Type B pancreatic cell (in vitro differentiated cells): ENCODE results near the gene PNMA1. TPM values are rescaled to one million over a fixed set of nuclear protein-coding genes. Genes with fewer than 3 reads are reported as not detected.
A peak's percentile ranks its signal among the peaks of the same experiment; 100 is the strongest.

Experiments used
- DNase-seq: peaks from one replicate; pipeline ENCODE4 v3.0.0; 2021; ENCODE audit warnings: mixed read lengths; ENCODE audit not compliant: unreplicated experiment; ENCODE audit errors: extremely low spot score
- H3K27ac Mint-ChIP-seq: 2 replicates; pipeline ENCODE4 v1.8.0; 2021; ENCODE audit warnings: mild to moderate bottlenecking, mixed read lengths
- H3K27me3 Mint-ChIP-seq: 2 replicates; pipeline ENCODE4 v1.8.0; 2021; ENCODE audit warnings: mixed read lengths
- H3K36me3 Mint-ChIP-seq: 2 replicates; pipeline ENCODE4 v1.8.0; 2021; ENCODE audit warnings: mixed read lengths
- H3K4me1 Mint-ChIP-seq: one replicate; pipeline ENCODE4 v1.8.0; 2021; ENCODE audit warnings: mixed read lengths; ENCODE audit not compliant: unreplicated experiment
- H3K4me3 Mint-ChIP-seq: 2 replicates; pipeline ENCODE4 v1.8.0; 2021; ENCODE audit warnings: mild to moderate bottlenecking, mixed read lengths
- H3K9me3 Mint-ChIP-seq: 2 replicates; pipeline ENCODE4 v1.8.0; 2021; ENCODE audit warnings: mixed read lengths
- total RNA-seq: library from RNA; stranded (reverse); gene quantifications from 2 replicates; pipeline ENCODE4 v1.2.1, GENCODE V29; 2021; ENCODE audit warnings: low replicate concordance
- TF ChIP-seq, protein P1 (sequence below): fragments of 200-600 bp; sonication (generic); conservative IDR thresholded peaks from 2 replicates; pipeline ENCODE4 v1.5.0; 2021; ENCODE audit warnings: antibody characterized with exemption, mild to moderate bottlenecking

Gene PNMA1
- total RNA-seq, 1 donor from 2014 or later: 64.8 TPM

GRCh38 chr14:73751157-73751691, 37.0 kb upstream of the PNMA1 start:
- TF ChIP-seq, protein P1, sequence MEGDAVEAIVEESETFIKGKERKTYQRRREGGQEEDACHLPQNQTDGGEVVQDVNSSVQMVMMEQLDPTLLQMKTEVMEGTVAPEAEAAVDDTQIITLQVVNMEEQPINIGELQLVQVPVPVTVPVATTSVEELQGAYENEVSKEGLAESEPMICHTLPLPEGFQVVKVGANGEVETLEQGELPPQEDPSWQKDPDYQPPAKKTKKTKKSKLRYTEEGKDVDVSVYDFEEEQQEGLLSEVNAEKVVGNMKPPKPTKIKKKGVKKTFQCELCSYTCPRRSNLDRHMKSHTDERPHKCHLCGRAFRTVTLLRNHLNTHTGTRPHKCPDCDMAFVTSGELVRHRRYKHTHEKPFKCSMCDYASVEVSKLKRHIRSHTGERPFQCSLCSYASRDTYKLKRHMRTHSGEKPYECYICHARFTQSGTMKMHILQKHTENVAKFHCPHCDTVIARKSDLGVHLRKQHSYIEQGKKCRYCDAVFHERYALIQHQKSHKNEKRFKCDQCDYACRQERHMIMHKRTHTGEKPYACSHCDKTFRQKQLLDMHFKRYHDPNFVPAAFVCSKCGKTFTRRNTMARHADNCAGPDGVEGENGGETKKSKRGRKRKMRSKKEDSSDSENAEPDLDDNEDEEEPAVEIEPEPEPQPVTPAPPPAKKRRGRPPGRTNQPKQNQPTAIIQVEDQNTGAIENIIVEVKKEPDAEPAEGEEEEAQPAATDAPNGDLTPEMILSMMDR: no peak
- H3K4me3 Mint-ChIP-seq: no peak overlapping the region
- H3K27me3 Mint-ChIP-seq: no peaks in the 10 kb centered on the region
- H3K27ac Mint-ChIP-seq: peak overlapping the region; percentile 74
- peaks cover 4% of the 10 kb centered on the region for H3K36me3 Mint-ChIP-seq
- no peak for DNase-seq
- H3K9me3 Mint-ChIP-seq: no peaks in the 10 kb centered on the region
- H3K4me1 Mint-ChIP-seq: peaks cover 81% of the 10 kb centered on the region

- no peak for DNase-seq
- Mint-ChIP-seq H3K27me3 (no peaks in the 10 kb centered on the region), H3K27ac (peak overlapping the region; percentile 74), H3K36me3 (peaks cover 4% of the 10 kb centered on the region), H3K4me3 (no peak overlapping the region), H3K4me1 (peaks cover 75% of the 10 kb centered on the region), H3K9me3 (no peaks in the 10 kb centered on the region)
- TF ChIP-seq, protein P1: no peak
These were observed 36.3 kb upstream of the PNMA1 start for GRCh38 chr14:73750531-73750901.

GRCh38 chr14:73749706-73750530, 35.7 kb upstream of the PNMA1 start:
- TF ChIP-seq, protein P1: no peak
- peak overlapping the region; percentile 74 for H3K27ac Mint-ChIP-seq

GRCh38 chr14:73748858-73749357, 34.7 kb upstream of the PNMA1 start:
- H3K9me3 Mint-ChIP-seq: no peaks in the 10 kb centered on the region
- TF ChIP-seq, protein P1: no peak
- peaks cover 4% of the 10 kb centered on the region for H3K36me3 Mint-ChIP-seq
- DNase-seq: no peak
- H3K27ac Mint-ChIP-seq: peak overlapping the region; percentile 14
- H3K27me3 Mint-ChIP-seq: no peaks in the 10 kb centered on the region
- H3K4me1 Mint-ChIP-seq: peaks cover 75% of the 10 kb centered on the region
- H3K4me3 Mint-ChIP-seq: no peak overlapping the region

More at GRCh38 chr14:73749706-73750530, 35.7 kb upstream of the PNMA1 start:
- Mint-ChIP-seq H3K27me3 (no peaks in the 10 kb centered on the region), H3K9me3 (no peaks in the 10 kb centered on the region), H3K36me3 (peaks cover 4% of the 10 kb centered on the region), H3K4me3 (peak overlapping the region; percentile 54), H3K4me1 (peaks cover 75% of the 10 kb centered on the region)
- no peak for DNase-seq

GRCh38 chr14:73747379-73748211, 33.4 kb upstream of the PNMA1 start:
- peaks cover 4% of the 10 kb centered on the region for H3K36me3 Mint-ChIP-seq
- H3K27ac Mint-ChIP-seq: peak overlapping the region; percentile 84
- no peaks in the 10 kb centered on the region for H3K9me3 Mint-ChIP-seq
- H3K4me3 Mint-ChIP-seq: peak overlapping the region; percentile 43
- TF ChIP-seq, protein P1: no peak
- DNase-seq: no peak
- H3K27me3 Mint-ChIP-seq: no peaks in the 10 kb centered on the region
- H3K4me1 Mint-ChIP-seq: peaks cover 77% of the 10 kb centered on the region
